IPS-11a (cell line): ENCODE measurements around the gene PRR23E.

Experiments used
- H3K4me3 ChIP-seq: one replicate; pipeline ENCODE4 v1.5.1; 2013; ENCODE audit warnings: low read depth, low read length, control low read depth

The PRR23E gene

DNA sequence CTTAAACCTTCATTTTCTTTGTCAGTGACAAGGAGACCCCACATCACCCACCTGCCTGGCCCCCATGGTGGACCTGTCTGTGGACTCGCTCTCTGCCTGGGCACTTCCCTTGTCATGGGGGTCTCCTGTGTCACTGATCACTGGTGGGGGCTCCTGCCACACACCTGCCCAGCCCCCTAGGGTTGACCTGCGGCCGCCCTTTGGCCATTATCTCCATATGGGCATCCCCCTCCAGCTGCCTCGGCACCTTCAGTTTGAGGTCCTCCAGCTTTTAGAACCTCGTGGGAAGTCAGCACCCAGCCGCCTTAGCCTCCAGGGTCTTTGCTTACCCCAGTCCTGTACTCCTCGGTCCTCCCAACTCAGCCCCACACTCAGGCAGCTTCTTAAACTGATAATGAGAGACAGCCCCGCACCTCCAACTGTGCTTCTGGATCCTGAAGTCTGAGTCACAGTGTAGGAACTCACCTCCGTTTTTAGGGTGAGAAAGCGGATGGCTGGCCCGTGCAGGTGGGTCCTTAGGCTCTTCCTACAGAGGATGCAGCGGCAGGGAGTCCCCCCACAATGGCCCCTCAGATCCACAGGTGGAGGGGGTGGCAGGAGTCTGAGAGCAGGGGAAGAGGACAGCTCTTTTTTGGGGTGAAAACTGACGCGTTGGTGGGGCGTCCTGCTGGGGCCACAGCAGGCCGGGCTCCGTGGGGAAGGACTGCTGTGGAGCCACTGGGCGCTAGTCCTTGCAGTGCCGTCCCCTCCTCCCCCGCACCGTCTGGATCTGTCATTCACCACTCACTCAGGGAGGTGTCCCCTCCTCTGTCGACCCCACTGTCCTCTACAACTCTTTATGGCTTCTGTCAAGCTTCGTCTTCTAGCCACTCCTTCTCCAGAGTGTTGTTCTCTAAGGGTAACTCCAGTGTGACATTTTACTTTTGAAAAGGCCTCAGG is 8.7 kb upstream of the PRR23E start:
- H3K4me3 ChIP-seq: no peak overlapping the region

DNA sequence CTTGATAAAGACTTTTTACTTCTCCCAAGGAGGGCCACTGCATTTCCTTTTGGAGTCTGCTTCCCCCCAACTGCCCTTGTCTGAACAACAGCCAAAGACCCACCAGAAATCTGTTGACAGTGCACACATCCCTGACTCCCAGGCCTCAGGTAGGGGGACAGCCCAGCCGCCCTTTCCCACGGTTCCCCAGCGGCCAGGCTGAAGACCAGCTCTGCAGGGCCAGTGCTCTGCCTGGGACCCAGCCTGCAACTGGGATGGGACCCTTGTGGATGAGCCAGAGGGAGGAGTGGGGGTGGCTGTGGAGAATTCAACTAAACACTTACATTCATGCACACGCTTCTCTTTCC is 8.1 kb upstream of the PRR23E start:
- no peak overlapping the region for H3K4me3 ChIP-seq

DNA sequence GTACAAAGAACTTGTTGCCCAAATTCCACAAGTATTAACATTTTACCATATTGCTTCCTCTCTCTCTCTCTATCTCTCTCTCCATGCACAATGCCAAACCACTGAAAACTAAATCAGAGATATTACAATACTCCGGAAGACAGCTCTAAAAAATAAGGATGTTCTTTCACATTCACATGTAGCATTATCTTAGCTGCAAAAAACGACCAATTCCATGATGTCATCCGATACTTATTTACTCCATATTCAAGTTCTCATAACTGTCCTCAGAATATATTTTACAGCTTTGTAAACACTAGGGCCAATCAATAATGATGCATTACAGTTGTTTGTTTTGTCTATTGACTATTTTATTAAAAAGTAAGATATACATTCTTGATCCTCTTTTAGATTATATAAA is 7.7 kb upstream of the PRR23E start:
- H3K4me3 ChIP-seq: no peak overlapping the region

DNA sequence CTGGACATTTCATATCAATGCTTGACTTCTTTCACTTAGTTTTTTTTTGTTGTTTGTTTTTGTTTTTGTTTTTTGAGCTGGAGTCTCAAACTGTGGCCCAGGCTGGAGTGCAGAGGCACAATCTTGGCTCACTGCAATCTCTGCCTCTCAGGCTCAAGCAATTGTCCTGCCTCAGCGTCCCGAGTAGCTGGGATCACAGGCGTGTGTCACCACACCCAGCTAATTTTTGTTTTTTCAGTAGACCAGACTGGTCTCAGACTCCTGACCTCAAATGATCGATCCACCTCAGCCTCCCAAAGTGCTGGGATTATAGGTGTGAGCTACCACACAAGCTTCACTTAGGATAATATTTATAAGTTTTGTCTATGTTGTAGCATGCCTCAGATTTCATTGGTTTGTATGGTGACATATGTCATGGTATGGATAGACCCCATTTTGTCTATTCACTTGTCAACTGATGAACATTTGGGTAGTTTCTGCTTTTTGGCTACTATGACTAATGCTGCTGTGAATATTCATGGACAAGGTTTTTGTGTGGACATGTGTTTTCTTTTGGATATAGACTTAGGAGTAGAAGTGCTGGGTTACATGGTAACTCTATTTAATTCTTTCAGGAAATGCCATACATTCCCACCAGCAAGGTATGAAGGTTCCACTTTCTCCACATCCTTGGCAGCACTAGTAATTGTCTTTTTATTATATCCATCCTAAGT is 6.8 kb upstream of the PRR23E start:
- H3K4me3 ChIP-seq: no peak overlapping the region

DNA sequence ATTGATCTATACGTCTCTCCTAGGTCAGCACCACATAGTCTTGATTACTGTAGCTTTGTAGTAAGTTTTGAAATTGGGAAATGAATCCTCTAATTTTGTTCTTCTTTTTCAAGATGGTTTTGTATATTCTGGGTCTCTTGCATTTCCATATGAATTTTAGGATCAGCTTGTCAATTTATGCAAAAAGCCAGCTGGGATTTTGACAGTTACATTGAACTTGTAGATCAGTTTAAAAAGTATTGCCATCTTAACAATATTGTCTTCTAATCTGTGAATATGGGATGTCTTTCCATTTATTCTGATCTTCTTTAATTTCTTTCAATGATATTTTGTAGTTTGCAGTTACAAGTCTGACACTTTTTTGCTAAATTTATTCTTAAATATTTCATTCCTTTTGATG is 5.6 kb upstream of the PRR23E start:
- no peak overlapping the region for H3K4me3 ChIP-seq

DNA sequence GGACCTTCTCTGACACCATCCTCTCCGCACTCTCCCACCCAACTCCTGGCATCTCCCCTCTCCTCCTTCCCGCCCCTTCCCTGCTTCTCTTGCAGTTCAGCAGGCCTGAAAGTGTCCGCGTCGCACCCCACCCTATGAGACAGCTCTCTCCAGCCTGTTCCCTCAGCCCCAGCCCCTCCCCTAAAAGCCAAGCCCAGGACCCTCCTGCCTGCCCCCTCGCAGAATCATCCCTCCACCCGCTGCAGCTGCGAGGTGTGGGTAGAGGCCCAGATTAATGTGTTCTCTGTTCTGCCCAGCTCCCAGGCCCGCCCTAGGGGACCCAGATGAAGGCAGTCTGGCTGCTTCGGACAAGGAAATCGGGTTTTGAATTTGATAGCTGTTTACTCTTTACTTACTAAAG is 410 bp downstream of the PRR23E start:
- H3K4me3 ChIP-seq: no peak overlapping the region

DNA sequence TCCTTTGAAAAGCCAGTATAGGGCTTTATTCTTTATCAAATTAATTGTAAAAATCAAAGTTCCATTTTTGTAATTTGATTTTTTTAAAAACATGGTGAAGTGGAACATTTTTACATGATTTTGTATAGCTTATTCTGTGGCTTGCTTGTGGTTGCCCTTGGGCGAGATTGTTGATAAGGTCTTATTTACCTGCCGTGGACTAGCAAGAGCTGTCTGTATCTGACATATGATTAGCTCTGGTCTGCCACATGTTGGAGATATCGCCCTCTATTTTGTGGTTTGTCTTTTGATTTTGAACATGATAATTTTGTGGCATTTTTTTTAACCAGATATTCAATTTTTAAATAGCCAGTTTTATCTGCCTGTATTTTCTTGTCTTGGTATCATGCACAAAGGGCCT is 844 bp downstream of the PRR23E start:
- no peak overlapping the region for H3K4me3 ChIP-seq

DNA sequence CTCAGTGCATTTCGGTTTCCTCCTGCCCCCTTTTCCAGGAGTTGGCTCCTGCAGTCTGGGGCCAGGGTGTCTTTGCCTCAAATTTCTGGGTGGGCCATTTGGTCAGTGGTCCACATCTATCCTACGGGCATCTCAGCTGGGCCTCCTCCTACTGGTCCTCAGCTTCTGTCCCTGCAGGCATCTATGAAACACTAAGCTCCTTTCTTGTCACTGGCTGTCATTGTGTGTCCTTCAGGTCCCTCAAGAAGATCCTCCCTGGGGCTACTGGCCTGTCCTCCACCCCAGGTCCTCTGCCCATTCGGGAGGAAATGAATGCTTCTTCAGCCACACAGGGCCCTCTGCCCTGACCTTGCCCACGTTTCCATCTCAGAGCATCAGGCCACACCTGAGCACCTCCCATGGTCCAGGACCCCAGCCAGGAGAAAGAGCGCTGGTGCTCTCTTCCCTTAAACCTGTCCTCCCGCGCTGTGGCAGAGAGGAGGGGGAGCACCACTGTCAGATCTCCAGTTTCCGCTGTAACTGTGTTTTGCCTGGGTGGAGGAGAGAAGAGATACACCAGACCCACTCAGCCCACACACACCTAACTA is 1.8 kb downstream of the PRR23E start:
- no peak overlapping the region for H3K4me3 ChIP-seq

DNA sequence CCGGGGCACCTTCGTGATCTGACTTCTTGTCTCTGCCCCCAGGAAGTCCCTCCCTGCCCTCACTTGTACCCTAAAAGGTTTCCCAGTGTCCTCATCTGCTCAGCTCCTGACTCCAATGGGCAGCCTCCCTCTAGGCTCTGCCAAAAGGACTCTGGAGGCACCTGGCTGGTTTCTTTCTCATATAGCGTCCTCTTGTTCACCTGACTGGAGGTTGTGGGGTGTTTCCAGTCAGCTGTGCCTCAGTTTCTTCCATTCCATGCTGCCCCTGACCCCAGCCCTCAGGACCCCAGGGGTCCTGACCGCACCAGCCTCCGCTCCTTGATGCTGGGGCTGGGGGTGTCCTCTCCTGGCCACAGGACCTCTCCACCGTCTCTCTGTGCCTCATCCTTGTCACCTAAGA is 2.5 kb downstream of the PRR23E start:
- no peak overlapping the region for H3K4me3 ChIP-seq

DNA sequence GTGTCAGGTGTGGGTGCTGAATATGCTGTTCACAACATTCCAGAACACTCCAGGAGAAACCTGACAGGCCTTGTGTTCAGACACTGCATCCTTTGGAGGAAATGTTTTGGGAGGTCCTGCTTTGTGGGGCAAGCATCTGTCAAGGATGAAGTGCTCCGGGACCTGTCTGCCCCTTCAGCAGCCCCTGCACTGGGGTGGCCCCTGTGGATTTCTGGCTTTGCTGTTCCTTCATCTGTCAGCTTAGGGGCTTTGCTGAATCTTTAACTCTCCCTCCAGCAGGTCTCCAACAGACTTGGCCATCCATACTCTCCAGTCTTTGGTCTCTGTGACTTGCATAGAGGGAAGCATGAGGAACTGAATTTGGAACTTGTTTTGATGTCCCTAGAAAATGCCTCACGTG is 3.1 kb downstream of the PRR23E start:
- H3K4me3 ChIP-seq: no peak overlapping the region

DNA sequence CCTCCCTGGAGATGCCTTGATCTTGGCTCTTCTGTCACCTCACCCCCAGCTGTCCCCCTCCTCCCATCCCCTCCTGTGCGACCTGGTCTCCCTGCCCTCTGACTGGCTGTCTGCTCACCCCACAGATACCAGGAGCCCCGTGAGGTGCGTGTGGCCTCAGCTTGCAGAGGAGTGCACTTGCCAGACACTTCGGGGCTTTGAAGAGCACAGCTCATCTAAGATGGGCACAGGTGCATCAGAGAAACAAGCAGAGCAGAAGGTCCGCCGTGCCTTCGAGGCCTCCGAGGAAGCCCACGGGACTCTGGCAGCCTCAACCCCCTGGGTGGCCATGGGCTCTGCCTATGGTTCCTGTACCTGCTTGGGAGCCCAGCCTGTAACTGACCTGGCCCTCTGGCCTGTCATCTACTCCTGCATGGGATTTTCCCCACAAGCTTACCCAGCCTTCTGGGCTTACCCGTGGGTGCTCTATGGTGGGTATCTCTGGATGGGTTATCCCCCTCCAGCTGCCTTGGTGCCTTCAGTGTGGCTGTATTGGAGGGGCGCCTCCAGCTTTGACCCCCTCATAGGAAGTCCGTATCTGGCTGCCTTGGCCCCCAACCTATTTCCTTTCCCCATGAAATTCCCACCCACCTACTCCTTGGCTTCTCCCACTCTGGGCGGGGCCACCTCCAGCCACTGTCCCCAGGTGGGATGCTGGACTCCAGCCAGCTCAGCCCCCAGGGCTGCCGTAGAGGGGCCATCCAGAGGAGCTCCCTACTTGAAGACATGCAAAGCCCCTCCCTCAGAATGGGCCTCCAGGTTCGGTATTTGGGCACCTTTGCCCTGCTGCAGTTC is 3.8 kb downstream of the PRR23E start:
- H3K4me3 ChIP-seq: no peak overlapping the region

DNA sequence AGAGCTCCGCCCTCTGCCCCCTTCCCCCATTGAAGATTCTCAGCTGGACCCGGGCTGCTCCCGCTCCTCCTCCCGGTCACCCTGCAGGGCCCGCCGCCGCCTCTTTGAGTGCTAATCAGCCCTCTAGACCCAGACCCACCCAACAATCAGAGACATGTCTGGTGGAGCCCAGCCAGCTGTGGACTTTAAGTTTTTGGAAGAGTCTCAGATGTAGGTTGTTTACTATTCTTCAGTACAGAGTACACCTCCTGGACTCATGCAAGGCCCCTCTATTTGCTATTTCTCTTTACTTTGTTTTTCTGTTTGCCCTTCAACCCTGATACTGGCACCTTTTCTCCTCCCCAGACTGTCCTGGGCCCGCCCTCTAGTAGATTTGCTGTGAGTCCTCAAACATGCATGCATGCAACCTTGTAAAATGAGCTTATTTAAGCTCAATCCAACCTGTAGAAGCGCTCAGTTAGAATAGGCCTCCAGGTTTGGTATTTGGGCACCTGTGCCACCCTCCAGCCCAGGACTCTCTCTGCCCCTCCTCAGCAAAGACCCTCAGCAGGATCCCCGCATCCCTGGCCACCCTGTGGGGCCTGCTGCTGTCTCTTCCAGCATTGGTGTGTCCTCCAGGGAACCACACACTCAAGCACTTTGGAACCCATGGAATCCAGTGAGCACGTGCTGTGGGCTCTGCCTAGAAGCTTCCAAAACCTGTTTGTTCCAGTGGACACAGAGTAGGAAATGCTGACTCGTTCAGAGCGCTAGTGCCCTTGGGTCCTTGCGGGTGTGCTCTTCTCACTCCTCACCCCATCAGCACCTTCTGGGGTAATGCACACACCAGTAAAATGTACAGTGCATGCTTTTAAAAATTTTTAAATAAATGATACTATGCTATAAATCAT is 4.6 kb downstream of the PRR23E start:
- no peak overlapping the region for H3K4me3 ChIP-seq

DNA sequence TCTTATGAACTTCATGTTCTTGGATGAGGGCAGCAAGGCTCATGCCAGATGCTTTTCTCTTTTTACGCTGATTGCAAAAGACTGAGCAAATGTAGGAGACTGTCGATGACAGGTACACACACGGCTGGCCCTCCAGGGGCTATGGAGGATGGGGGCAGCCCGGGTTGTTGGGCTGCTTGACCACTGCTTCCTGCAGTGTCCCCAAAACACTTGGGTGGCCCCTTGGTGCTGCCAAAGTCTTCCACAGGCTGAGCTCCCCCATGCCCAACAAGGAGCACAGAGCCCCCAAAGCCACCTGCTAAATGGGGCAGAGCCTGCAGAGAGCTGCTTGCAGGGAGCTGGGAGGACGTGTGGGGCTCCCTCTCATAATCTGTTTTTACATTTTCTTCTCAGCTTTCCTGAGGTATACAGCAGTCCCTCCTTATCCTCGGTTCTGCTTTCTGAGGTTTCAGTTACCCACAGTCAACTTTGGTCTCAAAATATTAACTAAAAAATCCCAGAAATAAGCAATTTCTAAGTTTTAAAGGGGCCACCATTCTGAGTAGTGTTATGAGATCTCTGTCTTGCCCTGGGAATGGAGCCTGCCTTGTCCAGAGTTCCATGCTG is 7.3 kb downstream of the PRR23E start:
- no peak overlapping the region for H3K4me3 ChIP-seq

DNA sequence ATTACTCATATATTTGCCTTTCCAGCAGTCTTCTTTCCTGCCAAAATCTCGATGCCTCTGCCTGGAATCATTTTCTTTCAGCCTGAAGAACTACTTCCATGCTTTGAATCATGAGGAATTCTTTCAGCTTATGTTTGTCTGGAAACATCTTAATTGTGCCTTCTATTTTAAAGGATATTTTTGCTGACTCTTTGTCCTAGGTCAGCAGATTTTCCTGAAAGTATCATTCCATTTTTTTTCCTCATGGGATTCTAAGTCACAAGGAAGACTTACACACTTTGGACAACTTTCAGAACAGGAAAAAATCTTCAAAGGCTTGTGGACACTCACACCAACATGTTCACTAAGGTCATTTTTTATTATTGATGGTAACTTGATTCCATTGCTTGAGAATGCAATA is 10.1 kb downstream of the PRR23E start:
- H3K4me3 ChIP-seq: no peak overlapping the region

DNA sequence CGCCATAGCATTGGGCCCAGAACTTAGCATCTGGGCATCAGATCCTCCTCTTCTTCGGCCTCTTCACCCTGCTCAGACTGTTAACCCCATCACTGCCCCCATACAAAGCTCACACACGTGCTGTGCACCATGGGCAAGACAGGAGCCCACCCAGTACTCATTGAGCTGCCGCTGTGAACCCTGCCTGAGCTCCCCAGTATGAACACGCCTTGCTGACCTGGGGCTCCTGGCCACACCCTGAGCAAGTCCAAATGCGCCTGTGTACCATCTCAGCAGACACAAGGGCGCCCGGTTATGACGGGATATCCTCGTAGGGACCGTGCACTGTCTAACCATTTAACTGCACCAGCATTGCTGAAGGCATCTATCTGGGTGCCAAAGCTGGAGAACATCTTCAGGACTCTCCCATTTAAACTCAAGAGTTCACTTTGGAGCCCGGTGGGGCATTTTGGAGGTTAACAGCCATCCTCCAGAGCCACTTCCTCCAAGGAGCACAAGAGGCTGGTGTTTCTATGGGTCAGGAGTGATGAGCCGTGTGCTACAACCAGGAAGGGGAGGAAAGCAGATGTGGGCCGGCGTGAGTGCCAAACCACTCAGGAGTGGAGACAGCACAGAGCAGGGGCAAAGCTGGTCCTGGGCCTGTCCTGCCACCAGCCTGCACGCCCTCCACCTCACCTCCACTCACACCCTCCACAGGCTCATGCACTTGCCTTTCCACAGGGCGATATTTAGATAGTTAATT is 12.1 kb downstream of the PRR23E start:
- H3K4me3 ChIP-seq: no peak overlapping the region

DNA sequence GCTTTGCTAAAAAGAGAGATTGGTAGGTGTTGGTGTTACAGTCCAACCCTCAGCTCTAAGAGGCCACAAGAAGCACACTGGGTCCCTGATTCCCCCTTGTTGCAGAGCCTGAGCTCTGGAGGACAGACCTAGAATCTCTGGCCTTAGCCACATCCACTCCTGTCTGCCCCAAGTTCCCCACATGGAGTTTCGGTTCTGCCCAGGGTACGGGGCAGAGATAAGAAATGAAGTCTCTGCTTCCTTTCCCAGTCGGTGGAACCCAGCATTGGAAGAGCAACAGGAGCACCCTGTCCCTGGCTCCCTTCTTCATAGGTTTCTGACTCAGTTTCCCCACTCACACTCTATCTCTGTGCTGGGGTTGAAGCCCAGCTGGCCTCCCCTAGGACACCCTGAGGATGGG is 13.2 kb downstream of the PRR23E start:
- H3K4me3 ChIP-seq: no peak overlapping the region

DNA sequence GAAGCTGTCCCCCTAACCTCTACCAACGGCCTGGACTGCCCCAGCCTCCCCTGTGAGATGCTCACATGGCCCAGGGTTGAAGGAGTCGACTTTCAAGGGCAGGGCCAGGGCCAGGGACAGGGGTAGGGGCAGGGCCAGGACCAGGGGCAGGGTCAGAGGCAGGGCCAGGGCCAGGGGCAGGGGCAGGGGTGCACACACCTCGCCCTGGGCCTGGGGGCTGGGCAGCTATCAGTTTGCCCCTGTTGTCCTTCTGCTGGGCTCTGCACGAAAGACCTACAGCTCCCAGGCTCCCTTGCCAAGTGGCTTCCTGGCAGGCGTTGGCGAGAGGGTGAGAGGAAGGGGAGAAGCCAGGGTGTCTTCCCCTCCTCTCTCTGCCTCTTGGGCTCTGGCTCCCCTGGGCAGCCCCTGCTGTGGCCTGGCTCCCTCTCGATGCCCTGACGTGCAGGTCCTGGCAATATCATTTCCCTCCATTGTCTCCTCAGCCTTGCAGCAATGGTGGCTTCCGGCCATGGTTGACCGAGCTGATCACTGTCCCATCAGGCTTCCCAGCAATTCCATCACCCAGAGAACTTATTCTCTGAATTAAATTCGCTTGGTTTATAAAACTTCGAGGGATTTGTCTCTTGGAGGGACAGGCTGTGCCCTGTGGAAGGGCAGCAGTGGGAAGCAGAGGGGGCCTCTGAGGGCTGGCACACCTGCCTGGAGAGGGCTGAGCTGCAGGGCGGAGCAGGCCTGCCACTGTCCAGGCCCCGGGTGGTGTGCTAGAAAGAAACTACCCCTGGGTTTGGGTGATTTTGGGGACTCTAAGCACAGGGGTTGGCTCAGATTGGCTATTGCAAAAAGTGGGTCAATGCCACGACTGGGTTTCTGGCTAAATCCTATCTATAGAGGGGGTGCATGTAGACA is 13.9 kb downstream of the PRR23E start:
- H3K4me3 ChIP-seq: no peak overlapping the region
